Measurements from ENCODE around the gene DEDD. TPM values are rescaled to one million over a fixed set of nuclear protein-coding genes. Genes with fewer than 3 reads are reported as not detected.

Gene DEDD, protein sequence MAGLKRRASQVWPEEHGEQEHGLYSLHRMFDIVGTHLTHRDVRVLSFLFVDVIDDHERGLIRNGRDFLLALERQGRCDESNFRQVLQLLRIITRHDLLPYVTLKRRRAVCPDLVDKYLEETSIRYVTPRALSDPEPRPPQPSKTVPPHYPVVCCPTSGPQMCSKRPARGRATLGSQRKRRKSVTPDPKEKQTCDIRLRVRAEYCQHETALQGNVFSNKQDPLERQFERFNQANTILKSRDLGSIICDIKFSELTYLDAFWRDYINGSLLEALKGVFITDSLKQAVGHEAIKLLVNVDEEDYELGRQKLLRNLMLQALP
- total RNA-seq (2014; rRNA removed; shearing (Covaris generic)): 37.8 and 40.1 TPM in 2 replicates

DNA sequence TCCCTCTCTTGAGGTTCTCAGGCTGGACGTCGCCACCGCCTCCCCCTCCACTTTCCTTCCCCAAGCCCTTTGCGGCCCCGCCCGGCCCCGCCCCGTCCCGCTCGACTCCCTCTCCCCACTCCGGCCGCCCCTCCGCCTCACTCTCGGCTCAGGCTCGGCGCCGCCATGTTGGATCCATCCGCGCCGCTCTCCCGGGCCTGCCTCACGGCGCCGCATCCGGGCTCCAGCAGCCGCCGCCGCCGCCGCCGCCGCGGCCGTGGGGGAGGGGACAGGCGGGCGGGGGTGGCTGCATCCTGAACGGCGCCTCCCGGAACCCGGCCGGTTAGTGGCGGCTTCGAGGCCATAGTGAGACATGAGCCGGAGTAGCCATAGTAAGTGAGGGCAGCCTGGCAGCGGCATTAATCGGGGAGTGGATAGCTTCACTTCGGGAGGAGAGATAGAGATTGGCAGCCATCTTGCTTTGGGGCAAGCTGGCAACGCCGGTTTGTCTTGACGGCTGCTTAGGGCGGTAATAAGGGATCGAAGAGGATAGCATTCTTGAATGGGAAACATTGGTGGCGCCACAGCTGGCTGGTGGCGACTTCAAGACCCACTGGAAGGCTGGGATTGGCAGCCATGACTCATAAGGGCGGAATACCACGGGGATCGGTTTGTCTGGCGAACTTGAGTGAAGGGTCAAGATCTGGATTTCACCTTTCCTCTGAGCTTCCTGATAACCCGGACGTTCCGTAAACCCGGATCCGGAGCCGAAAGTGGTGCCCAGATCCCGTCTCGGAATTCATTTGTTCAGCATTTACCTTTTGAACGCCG lies at the start of gene DEDD:
DEDD (minus strand) TSS at position 258 of the 810 bp plus-strand sequence. CDS start 8,205 bp downstream, outside the sequence.
- DNase-seq (ENCODE audit: low spot score): peak; percentile 99

DNA sequence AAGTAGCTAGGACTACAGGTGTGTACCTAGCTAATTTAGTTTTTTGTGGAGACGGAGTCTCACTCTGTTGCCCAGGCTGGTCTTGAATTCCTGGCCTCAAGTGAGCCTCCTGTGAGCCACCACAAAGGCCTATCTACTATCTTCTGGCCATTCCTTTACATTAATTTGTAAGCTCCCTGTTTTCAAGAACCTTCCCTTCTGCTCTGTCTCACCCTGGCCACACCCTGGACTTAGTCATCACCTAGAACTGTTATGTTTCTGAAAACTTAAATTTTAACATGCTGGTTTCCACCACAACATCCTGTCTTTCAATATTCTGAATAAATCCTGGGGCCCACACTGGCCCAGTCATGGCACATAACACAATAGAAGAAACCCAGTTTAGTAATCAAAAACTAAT lies 49.7 kb upstream of the DEDD start:
- peak; percentile 84 for DNase-seq (ENCODE audit: low spot score)

DNA sequence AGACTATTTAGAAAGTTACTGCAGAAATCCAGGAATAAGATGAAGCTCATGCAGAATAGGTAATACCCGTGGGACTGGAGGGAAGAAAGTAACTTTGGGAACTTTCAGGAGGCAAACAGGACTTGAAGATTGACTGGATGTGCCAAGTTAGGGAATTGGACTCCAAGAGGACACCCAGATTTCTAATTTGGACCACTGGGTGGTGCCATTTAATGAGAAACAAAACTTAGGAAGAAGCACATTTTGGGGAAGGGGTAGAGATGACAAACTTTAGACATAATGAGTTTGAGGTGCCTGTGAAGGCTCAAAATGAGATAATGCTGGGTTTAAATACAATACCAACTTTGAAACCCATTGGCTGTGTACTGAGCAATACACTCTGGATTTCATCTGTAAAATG lies 48.2 kb upstream of the DEDD start:
- peak; percentile 32 for DNase-seq (ENCODE audit: low spot score)

DNA sequence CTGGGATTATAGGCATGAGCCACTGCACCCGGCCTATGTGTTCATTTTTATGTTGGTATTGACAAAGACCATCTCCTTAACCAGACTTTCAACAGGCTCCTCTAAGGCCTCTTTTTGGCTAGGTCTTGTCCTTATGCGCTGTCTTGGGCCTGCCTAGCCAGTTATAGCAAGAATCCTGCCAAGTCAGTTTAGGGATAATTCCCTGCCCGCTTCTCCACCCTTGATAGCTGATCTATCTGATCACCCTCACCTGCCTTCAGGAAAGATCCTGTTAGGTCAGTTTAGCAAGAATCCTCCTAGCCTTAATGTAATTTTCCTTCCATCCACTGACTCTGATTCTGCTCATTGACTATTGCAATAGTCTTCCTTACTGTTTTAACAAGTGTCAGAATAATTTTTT lies 47.2 kb upstream of the DEDD start:
- DNase-seq (ENCODE audit: low spot score): no peak

DNA sequence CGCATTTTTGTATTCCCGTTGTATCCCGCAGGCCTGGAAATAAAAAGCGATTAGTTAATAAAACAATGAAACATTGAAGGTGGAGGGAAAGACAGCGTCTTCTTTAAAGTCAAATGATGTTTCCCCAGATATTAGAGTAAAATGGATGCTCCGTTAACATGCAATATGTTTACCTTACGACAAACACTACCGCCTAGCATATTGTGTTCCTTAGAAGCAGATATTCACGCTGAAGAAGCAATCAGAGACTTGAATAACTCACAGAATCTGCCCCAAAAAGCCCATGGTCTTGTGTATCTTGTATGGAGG lies 45.4 kb upstream of the DEDD start:
- DNase-seq (ENCODE audit: low spot score): no peak

DNA sequence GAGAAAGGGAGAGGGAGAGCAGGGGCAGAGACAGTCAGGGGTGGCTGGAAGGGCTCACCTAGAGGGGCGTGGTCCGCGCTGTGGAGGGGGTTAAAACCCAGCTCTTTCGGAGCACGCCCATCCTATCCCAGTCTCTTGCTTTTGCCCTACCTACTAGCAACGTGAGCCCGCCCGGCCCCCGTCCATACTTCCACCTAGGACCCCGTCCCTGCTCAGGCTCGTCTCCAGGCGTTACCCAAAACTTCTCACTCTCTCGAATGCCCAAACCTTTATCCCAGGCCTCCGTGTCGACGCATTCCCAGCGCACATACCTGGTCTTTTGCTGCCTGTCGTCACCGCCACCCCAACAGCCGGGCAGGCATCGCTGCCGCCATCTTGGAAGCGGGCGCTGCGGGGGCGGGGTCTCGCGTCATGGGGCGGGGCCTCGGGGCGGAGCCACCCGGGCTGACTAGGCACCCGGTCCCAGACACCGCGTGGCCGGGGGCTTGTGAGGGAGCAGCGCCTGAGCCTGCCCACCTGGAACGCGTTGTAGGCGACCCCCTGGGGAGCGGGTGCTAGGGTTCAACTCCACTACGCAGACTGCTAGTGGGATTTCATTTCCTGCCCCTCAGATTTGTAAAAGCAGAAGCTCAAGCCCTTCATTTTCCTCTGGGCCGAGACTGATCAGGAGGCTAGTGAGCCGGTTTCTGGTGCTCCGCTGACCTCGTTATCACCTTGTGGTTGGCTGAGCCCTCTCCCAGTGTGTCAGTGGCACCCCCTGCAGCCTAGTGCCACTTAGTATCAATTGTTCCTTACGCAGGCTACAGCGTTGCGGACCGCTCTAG lies 44.9 kb upstream of the DEDD start, which contains the start of gene B4GALT3:
B4GALT3 (minus strand) TSS at position 396 of the 824 bp plus-strand sequence. CDS start 1,447 bp downstream, outside the sequence.
- DNase-seq (ENCODE audit: low spot score): peak; percentile 77

DNA sequence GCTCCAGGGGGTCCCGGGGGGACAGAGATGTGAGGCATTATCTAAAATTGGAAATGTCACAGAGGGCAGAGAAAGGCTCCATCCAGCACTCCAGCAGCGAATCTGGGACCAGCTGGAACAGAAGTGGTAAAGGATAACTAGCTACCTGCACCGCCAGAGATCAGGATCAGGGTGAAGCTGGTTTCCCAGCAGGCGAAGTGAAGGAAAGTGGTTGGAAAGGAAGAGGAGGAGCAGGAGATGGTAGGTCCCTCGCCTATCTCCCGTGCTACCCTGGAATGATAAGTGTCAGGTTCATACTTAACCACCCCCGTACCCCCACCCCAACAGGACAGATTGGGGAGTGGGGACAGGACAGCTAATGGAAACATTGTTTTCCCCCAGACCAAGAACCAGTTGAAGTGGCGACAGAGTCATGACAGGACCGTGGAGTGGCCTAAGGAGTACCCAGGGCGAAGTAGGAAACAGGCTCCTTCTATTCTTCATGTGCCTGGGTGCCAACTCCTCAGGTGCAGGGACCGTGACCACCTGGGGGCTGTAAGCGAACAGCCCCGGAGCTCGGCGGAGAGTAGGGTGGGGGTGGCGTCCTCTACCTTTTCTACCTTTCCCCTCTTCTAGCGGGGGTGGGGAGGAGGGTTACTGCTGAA lies 44.1 kb upstream of the DEDD start:
- no peak for DNase-seq (ENCODE audit: low spot score)

DNA sequence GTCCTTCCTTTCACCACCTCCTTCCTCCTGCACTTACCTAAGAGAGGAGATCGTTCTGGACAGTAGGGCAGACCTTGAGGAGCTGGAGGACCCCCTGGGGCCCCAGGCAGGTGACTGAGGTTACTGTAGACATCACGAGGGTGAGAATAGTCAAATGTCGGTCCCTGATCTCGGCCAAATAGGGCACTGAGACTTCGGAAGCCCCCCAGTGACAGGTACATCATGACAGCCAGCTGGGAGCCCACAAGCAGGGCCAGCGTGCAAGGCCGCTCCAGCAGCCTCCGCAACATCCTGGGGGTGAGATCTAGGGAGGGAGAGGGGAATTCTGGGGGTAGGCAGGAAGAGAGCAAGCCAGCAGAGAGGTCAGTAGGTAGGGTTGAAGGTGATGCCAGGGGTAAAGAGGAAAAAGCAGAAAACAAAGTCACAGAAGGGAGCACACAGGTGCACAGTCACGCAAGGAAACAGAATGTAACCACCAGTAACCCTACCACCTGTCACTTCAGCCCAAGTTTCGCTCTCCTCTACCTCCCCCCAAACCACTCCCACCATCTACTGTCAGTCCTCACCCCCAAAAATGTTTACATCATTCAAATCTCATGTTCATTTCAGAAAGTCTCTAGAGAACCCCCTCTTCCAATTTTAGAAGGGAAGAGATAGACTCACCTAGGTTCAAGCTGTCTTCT lies 43.4 kb upstream of the DEDD start:
- DNase-seq (ENCODE audit: low spot score): no peak

DNA sequence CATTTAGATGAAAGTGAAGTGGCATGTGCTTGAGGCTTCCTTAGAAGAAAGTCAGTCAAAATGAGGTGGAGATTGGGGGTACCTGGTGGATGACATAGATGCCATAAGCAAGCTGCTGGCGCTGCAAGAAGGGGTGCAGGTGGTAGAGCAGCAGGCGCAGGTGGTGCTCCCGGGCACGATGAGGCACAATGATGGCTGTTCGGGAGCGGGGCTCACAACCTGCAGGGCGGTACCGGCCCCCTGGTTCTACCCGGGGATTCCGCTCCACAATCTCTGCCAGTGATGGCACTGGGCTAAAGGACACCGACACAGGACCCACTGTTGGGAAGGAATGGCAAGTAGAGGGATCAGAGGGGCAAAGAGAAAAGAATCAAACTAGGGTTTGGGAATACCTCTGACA lies 42.4 kb upstream of the DEDD start:
- DNase-seq (ENCODE audit: low spot score): no peak

DNA sequence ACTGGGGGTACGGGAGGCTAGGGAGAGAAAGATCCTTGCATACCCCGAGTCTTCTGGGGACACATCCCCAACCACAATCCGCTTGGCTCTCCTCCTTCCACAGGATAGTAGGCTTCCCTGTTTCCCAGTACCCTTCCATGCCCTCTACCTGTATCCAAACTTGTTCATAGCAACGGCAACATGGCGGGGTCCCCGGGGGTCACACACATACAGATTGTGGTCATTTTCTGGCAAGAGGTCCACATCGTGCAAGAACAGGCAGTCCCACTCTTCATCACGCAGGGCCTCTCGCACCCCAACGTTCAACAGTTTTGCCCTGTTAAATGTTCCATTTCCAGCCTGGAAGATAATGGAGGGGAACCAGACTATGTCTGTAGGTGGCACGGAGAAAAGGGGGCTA lies 41.2 kb upstream of the DEDD start:
- DNase-seq (ENCODE audit: low spot score): no peak

DNA sequence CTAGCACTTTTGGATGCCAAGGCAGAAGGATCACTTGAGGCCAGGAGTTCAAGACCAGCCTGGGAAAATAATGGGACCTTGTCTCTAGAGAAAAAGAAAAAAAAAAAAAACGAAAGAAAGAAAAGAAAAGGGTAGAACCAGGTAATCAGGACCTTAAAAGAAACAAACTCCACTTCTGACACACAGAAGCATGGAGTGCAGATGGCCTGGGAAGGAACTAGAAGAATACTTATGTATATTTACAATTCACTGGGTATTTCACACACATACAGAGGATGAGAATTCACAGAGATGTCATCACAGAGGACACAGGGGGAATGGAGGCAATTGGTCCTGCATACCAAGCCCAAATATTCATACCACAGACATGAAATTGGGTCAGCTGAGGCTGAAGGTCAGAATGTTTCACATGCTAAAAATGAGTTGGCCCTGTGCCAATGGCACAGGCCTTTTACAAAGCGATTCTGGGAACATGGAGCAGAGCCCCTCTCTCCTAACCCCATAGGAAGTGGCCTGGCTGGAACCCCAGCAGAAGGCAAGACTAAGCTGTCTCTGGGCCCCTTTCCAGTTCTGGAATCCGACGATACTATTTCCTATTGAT lies 40.4 kb upstream of the DEDD start:
- no peak for DNase-seq (ENCODE audit: low spot score)

DNA sequence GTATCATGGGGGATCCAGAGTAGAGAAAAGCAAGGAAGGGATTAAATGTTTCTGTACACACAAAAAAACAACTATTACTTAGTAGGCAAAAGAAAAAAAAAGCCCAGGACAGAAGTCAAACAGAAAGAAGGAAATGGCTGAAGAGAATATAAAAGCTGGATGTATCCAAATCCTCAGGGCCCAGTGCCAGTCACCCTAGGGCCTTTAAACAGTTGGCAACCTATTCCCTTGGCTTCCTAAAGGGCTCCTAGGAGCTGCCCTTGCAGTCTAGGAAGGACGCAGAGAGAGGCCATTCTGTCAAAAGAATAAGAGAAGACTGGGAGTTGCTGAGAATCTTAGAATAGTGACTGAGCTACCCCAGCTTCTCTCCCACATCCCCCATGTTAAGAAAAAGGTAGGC lies 39.9 kb upstream of the DEDD start:
- no peak for DNase-seq (ENCODE audit: low spot score)

DNA sequence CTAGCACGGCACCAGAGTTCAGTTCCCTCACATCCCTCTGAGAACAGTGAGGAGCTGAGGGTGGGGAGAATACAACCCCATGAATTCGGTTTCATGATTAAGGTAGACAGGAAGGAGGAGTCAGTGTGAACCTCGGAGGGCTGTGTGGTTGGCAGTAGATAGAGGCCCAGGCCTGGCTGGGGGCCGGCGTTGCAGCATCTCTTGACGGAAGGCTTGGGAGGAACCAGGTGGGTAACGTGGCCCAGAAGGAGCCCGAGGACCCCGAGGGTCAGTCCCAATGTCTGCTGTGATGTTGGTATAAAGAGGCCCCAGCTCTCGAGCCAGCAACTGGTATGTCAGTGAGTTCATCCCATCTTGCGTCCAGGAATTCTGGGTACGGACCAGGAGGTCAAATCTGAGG lies 39.2 kb upstream of the DEDD start:
- no peak for DNase-seq (ENCODE audit: low spot score)

DNA sequence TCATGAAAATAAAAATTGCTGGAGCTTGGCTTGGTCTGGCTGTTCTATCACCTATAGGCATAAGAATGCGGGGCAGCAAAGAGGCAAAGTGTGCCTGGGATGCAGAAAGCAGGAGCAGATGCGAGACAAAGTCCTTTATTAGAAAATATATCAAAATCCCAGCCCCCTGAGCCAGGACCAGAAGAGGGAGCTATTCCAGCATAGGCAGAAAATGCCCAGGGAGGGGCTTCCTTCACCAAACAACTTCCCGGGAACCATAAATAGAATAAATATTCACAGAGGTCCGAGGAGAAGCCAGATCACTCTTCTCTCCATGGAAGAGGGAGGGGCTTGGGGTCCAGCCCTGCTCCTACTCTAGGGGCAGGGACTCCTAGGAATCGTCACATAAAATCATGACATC lies 38.7 kb upstream of the DEDD start:
- no peak for DNase-seq (ENCODE audit: low spot score)

DNA sequence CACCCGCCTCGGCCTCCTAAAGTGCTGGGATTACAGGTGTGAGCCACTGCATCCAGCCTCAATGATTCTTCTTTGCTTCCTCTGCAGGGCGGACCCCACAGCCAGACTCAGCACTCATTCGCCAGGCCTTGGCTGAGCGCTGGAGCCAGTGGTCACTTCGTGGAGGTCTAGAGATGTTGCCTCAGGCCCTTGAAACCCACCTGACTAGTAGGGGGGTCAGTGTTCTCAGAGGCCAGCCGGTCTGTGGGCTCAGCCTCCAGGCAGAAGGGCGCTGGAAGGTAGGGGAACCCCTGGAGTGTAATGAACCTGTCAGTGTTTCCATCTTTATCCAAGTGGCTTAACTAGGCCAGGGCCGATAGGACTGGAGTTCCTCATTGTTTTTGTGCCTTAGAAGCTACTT lies 36.4 kb upstream of the DEDD start:
- DNase-seq (ENCODE audit: low spot score): no peak

DNA sequence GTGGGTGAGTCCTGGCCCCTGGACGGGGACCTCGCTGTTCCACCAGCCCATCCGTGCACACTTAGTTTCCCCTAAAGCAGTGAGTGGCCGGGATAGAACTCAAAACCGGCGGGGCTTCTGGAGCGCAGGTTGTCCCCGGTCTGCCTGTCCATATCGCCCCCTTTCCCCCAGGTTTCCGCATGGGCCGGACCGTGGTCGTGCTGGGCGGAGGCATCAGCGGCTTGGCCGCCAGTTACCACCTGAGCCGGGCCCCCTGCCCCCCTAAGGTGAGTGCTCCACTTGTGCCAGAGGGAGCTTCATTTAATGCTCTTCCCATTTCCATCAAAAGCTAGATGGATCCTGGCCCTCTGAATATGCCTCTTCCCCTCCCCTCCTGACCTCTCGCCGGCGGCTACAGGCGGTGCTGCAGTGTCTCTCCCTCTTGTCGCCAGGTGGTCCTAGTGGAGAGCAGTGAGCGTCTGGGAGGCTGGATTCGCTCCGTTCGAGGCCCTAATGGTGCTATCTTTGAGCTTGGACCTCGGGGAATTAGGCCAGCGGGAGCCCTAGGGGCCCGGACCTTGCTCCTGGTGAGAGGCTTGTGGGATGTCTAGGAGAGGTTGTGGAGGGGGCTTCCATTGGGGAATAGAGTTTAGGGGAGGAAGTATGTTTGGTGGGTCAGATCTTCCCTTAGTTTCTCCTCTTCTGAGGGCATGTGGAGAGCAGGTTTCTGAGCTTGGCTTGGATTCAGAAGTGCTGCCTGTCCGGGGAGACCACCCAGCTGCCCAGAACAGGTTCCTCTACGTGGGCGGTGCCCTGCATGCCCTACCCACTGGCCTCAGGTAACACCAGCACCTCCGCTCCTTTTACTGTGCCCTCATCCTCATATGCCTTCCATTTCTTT lies 34.4 kb upstream of the DEDD start:
- DNase-seq (ENCODE audit: low spot score): peak; percentile 22

DNA sequence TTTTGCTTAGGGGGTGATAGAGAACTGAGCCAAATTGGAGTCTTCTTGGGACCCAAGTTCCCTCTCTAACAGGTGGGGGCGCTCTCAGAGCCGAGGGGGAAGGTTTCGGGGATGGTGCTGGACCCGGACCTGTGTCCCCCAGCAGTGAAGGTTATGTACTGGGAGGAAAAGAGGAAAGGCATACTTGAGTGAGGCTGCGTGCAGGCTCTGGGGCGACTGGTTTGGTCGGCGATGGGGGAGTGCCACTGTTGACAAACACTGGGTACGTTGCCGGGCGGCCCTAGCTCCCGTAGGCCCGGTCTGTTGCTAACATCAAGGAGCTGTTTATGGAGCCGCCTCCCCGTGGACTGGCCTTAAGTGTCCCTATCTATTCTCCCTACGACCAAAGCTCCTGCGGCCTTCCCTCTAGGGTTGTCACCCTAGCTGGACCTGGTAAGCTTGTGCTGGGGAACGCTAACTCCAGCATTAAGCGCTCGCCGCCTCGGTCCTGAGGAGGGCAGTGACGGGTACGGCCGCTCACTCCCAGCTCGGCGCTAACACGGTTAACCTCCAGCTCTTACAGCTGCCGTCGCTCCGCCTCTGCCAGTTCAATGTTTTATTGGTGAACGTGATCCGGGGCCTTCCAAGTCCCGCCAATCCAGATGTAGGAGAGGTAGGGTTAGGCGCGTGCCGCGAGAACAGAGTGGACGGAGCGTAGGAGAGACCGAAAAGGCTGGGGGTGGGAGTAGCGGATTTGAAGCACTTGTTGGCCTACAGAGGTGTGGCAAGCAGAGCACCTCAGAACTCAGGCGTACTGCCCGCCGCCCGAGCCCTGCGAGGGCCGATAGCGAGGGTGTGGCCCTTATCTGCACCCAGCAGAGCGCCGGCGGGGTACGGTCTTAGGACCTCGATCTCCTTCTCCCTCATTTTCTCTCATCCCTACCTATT lies 33.5 kb upstream of the DEDD start, which contains the start of gene PPOX:
PPOX (plus strand) TSS at position 685 of the 927 bp plus-strand sequence. CDS start 422 bp downstream, outside the sequence.
- DNase-seq (ENCODE audit: low spot score): peak; percentile 99

DNA sequence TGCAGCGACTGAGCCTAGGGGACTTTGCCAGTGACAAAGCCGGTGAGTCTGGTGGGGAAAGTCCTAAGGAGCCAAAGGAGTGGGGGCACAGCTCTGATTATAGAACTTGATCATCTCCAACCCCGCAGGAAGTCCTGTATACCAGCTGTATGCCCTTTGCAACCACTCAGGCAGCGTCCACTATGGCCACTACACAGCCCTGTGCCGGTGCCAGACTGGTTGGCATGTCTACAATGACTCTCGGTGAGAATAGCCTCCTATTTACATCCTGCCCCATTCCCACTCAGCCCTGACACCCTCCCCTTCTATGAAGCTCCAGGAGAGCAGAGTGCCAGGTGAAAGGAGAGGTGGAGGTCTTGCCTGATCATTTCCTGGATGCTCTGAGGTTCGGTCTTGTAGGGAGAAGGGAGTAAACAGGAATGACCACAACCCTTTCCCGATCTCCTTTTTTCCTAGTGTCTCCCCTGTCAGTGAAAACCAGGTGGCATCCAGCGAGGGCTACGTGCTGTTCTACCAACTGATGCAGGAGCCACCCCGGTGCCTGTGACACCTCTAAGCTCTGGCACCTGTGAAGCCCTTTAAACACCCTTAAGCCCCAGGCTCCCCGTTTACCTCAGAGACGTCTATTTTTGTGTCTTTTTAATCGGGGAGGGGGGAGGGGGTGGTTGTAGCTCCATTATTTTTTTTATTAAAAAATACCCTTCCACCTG lies 32.6 kb upstream of the DEDD start:
- no peak for DNase-seq (ENCODE audit: low spot score)

Measured in A172 (cell line).